ENCODE measurements around the gene PAX5. TPM values are rescaled to one million over a fixed set of nuclear protein-coding genes. Genes with fewer than 3 reads are reported as not detected.
A peak's percentile ranks its signal among the peaks of the same experiment; 100 is the strongest.

Gene PAX5
- total RNA-seq, 1 experiment from 2014 or later: 6.6 TPM

DNA sequence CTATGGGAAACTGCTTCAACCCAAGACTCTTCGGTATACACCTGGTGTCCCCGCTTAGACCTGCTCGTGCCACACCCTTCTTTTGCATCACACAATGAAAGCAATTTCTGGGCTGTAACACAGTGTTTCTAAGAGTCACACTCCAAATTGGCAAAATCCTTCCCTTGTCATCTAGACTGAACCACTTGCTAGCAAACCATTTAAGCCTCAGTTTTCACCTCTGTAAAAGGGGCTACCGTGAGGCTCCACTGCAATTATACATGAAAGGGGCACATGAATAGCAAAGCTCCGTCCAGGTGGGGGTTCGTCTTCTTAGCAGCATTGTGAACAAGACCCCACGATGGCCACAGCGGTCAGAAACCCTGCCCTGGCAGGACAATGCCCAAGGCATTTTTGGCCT is 166.8 kb downstream of the PAX5 start:
- Mint-ChIP-seq H3K27ac (no peak overlapping the region), H3K4me1 (peaks cover 30% of the 10 kb centered on the region), H3K36me3 (no peaks in the 10 kb centered on the region), H3K4me3 (no peak overlapping the region), H3K27me3 (ENCODE audit: low read depth) (peaks cover 40% of the 10 kb centered on the region), H3K9me3 (no peaks in the 10 kb centered on the region)
- TF ChIP-seq NFATC4 (CRISPR knock-in tag; IDR thresholded peaks at IDR 0.05) (no peak), TP53 (CRISPR knock-in tag; IDR thresholded peaks at IDR 0.05) (no peak), SOX15 (CRISPR knock-in tag; IDR thresholded peaks at IDR 0.05) (no peak)
- TF ChIP-seq, protein P1, sequence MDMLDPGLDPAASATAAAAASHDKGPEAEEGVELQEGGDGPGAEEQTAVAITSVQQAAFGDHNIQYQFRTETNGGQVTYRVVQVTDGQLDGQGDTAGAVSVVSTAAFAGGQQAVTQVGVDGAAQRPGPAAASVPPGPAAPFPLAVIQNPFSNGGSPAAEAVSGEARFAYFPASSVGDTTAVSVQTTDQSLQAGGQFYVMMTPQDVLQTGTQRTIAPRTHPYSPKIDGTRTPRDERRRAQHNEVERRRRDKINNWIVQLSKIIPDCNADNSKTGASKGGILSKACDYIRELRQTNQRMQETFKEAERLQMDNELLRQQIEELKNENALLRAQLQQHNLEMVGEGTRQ (CRISPR knock-in tag; IDR thresholded peaks at IDR 0.05): no peak
- TF ChIP-seq, protein P2, sequence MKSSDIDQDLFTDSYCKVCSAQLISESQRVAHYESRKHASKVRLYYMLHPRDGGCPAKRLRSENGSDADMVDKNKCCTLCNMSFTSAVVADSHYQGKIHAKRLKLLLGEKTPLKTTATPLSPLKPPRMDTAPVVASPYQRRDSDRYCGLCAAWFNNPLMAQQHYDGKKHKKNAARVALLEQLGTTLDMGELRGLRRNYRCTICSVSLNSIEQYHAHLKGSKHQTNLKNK (CRISPR knock-in tag; IDR thresholded peaks at IDR 0.05): no peak
- TF ChIP-seq, protein P3, sequence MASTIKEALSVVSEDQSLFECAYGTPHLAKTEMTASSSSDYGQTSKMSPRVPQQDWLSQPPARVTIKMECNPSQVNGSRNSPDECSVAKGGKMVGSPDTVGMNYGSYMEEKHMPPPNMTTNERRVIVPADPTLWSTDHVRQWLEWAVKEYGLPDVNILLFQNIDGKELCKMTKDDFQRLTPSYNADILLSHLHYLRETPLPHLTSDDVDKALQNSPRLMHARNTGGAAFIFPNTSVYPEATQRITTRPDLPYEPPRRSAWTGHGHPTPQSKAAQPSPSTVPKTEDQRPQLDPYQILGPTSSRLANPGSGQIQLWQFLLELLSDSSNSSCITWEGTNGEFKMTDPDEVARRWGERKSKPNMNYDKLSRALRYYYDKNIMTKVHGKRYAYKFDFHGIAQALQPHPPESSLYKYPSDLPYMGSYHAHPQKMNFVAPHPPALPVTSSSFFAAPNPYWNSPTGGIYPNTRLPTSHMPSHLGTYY (CRISPR knock-in tag; IDR thresholded peaks at IDR 0.05): no peak
- TF ChIP-seq, protein P4, sequence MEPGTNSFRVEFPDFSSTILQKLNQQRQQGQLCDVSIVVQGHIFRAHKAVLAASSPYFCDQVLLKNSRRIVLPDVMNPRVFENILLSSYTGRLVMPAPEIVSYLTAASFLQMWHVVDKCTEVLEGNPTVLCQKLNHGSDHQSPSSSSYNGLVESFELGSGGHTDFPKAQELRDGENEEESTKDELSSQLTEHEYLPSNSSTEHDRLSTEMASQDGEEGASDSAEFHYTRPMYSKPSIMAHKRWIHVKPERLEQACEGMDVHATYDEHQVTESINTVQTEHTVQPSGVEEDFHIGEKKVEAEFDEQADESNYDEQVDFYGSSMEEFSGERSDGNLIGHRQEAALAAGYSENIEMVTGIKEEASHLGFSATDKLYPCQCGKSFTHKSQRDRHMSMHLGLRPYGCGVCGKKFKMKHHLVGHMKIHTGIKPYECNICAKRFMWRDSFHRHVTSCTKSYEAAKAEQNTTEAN (CRISPR knock-in tag; IDR thresholded peaks at IDR 0.05): no peak
- TF ChIP-seq, protein P5, sequence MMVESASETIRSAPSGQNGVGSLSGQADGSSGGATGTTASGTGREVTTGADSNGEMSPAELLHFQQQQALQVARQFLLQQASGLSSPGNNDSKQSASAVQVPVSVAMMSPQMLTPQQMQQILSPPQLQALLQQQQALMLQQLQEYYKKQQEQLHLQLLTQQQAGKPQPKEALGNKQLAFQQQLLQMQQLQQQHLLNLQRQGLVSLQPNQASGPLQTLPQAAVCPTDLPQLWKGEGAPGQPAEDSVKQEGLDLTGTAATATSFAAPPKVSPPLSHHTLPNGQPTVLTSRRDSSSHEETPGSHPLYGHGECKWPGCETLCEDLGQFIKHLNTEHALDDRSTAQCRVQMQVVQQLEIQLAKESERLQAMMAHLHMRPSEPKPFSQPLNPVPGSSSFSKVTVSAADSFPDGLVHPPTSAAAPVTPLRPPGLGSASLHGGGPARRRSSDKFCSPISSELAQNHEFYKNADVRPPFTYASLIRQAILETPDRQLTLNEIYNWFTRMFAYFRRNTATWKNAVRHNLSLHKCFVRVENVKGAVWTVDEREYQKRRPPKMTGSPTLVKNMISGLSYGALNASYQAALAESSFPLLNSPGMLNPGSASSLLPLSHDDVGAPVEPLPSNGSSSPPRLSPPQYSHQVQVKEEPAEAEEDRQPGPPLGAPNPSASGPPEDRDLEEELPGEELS (CRISPR knock-in tag; IDR thresholded peaks at IDR 0.05): no peak
- TF ChIP-seq, protein P6, sequence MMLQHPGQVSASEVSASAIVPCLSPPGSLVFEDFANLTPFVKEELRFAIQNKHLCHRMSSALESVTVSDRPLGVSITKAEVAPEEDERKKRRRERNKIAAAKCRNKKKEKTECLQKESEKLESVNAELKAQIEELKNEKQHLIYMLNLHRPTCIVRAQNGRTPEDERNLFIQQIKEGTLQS (CRISPR knock-in tag; conservative IDR thresholded peaks at IDR 0.05): no peak
- TF ChIP-seq, protein P7, sequence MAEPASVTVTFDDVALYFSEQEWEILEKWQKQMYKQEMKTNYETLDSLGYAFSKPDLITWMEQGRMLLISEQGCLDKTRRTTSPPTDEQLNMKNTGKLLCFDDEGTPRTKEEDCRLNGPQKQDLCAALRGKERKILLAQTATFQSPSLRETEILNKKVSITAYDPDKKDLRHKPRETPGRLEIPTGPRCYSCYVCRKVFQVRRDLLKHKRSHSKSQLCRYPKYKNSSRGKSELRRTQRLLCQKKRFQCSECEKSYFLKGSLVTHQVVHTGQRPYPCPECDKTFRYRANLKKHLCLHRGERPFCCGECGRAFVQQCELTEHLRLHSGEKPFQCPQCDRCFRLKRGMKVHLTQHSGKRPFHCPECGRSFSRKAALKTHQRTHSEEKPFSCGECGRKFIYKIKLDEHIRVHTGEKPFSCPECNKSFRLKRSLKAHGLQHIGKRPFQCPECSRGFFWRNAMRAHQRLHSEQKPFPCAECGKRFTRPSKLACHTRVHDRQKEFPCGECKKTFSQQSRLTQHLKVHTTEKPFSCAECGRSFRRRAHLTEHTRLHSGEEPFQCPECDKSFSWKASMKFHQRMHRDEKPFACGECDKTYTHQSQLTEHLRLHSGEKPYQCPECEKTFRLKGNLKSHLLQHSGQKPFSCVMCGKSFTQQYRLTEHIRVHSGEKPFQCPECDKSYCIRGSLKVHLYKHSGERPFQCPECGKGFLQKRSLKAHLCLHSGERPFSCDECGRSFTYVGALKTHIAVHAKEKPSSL (CRISPR knock-in tag; conservative IDR thresholded peaks at IDR 0.05): no peak
- ChIA-PET CTCF (interaction anchor here (0.7 to 1.9 kb wide), 16 partner anchors 10 to 544 kb away, joined by 3 to 12 read pairs (median 4); no protein-coding TSS in a partner anchor), POLR2A (no interaction called here)
- ATAC-seq (no peak), DNase-seq (ENCODE audit: low spot score) (no peak)

DNA sequence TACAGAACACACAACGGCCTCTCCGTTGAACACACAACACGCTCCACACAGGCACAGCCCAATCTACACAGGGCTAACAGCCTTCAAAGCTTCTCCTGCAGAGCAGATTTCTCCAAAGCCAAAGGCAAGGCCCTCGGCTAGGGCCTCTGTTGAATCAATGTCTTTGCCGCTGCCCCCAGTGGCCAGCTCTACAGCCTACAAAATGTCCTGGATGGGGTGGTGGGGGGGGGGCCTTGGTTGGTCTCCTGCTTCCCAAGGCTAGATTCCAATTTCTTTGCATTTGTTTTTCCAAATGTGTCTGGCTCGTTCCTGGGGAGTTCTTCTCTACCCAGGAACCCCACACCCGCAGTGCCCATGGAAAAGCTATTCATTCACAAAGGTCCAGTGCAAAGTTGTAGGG is 167.2 kb downstream of the PAX5 start:
- peak; percentile 29 for ATAC-seq
- H3K27me3 Mint-ChIP-seq (ENCODE audit: low read depth): peaks cover 40% of the 10 kb centered on the region
- no peaks in the 10 kb centered on the region for H3K36me3 Mint-ChIP-seq
- no peak overlapping the region for H3K4me3 Mint-ChIP-seq
- POLR2A ChIA-PET: interaction anchor here (0.6 kb wide), 2 partner anchors 67 to 98 kb away, joined by 3 read pairs; no protein-coding TSS in a partner anchor
- H3K4me1 Mint-ChIP-seq: peaks cover 30% of the 10 kb centered on the region
- H3K27ac Mint-ChIP-seq: no peak overlapping the region
- CTCF ChIA-PET: interaction anchor here (0.6 to 1.9 kb wide), 22 partner anchors 10 to 596 kb away, joined by 3 to 12 read pairs (median 4); no protein-coding TSS in a partner anchor
- TF ChIP-seq ZBTB21 (CRISPR knock-in tag; IDR thresholded peaks at IDR 0.05; ENCODE audit: borderline replicate concordance) (no peak), HMGA2 (CRISPR knock-in tag; IDR thresholded peaks at IDR 0.05) (no peak), ESRRA (CRISPR knock-in tag; IDR thresholded peaks at IDR 0.05; ENCODE audit: borderline replicate concordance) (no peak)
- TF ChIP-seq, protein P8, sequence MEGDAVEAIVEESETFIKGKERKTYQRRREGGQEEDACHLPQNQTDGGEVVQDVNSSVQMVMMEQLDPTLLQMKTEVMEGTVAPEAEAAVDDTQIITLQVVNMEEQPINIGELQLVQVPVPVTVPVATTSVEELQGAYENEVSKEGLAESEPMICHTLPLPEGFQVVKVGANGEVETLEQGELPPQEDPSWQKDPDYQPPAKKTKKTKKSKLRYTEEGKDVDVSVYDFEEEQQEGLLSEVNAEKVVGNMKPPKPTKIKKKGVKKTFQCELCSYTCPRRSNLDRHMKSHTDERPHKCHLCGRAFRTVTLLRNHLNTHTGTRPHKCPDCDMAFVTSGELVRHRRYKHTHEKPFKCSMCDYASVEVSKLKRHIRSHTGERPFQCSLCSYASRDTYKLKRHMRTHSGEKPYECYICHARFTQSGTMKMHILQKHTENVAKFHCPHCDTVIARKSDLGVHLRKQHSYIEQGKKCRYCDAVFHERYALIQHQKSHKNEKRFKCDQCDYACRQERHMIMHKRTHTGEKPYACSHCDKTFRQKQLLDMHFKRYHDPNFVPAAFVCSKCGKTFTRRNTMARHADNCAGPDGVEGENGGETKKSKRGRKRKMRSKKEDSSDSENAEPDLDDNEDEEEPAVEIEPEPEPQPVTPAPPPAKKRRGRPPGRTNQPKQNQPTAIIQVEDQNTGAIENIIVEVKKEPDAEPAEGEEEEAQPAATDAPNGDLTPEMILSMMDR (IDR thresholded peaks at IDR 0.05): 0 out of 2 replicates have a peak, but pooled peaks have one; percentile 12
- TF ChIP-seq, protein P9, sequence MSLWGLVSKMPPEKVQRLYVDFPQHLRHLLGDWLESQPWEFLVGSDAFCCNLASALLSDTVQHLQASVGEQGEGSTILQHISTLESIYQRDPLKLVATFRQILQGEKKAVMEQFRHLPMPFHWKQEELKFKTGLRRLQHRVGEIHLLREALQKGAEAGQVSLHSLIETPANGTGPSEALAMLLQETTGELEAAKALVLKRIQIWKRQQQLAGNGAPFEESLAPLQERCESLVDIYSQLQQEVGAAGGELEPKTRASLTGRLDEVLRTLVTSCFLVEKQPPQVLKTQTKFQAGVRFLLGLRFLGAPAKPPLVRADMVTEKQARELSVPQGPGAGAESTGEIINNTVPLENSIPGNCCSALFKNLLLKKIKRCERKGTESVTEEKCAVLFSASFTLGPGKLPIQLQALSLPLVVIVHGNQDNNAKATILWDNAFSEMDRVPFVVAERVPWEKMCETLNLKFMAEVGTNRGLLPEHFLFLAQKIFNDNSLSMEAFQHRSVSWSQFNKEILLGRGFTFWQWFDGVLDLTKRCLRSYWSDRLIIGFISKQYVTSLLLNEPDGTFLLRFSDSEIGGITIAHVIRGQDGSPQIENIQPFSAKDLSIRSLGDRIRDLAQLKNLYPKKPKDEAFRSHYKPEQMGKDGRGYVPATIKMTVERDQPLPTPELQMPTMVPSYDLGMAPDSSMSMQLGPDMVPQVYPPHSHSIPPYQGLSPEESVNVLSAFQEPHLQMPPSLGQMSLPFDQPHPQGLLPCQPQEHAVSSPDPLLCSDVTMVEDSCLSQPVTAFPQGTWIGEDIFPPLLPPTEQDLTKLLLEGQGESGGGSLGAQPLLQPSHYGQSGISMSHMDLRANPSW (CRISPR knock-in tag; conservative IDR thresholded peaks at IDR 0.05; ENCODE audit: low read depth): no peak
- no peaks in the 10 kb centered on the region for H3K9me3 Mint-ChIP-seq
- DNase-seq (ENCODE audit: low spot score): no peak

All from WTC11 (cell line).